Ishikawa (cell line): ENCODE measurements around the gene ZNF469.

ENCODE experiments used
- CEBPB ChIP-seq: IDR thresholded peaks from 2 replicates; pipeline ENCODE4 v1.6.1; 2012
- CREB1 ChIP-seq: IDR thresholded peaks from 2 replicates; pipeline ENCODE4 v1.6.1; 2012; ENCODE audit warnings: low read depth
- EGR1 ChIP-seq: IDR thresholded peaks from 2 replicates; pipeline ENCODE4 v1.6.1; 2012
- EP300 ChIP-seq: IDR thresholded peaks from 2 replicates; pipeline ENCODE4 v1.6.1; 2012; ENCODE audit warnings: borderline replicate concordance
- FOXM1 ChIP-seq: IDR thresholded peaks from 2 replicates; pipeline ENCODE4 v1.6.1; 2012; ENCODE audit warnings: low read depth, borderline replicate concordance
- NFIC ChIP-seq: IDR thresholded peaks from 2 replicates; pipeline ENCODE4 v1.6.1; 2012
- RAD21 ChIP-seq: IDR thresholded peaks from 2 replicates; pipeline ENCODE4 v1.6.1; 2012; ENCODE audit warnings: low read depth
- TAF1 ChIP-seq: IDR thresholded peaks from 2 replicates; pipeline ENCODE4 v1.6.1; 2012; ENCODE audit warnings: low read depth, mild to moderate bottlenecking
- TCF12 ChIP-seq: IDR thresholded peaks from 2 replicates; pipeline ENCODE4 v1.6.1; 2012; ENCODE audit warnings: low read depth
- TEAD4 ChIP-seq: IDR thresholded peaks from 2 replicates; pipeline ENCODE4 v1.6.1; 2012
- YY1 ChIP-seq: IDR thresholded peaks from 2 replicates; pipeline ENCODE4 v1.6.1; 2012; ENCODE audit warnings: low read depth
- ZBTB7A ChIP-seq: IDR thresholded peaks from 2 replicates; pipeline ENCODE4 v1.6.1; 2012; ENCODE audit warnings: low read depth
- TF ChIP-seq, protein P1 (sequence below): IDR thresholded peaks from 2 replicates; pipeline ENCODE4 v1.6.1; 2012
- TF ChIP-seq, protein P2 (sequence below): IDR thresholded peaks from 2 replicates; pipeline ENCODE4 v1.6.1; 2012; ENCODE audit warnings: low read depth, mild to moderate bottlenecking
- TF ChIP-seq, protein P3 (sequence below): IDR thresholded peaks from 2 replicates; pipeline ENCODE4 v1.6.1; 2012

The ZNF469 gene

DNA sequence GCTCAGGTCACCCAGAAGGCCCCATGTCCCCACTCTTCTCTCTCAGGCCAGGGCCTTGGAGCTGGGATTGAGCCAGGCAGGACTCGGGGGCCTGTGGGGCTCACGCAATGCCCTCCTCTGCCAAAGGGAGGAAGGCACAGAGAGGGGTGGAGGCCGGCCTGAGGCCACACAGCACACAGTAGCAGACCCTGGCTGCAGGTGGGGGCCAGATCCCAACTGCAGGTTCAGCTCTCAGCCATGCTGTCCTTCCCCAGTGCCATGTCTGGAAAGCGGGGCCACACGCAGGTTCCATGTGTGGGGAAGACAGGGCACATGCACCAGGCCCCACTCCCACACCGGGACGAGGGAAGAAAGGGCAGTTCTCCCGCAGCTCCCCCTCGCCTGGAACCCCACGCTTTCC lies 37.0 kb downstream of the ZNF469 start:
- TF ChIP-seq RAD21 (no peak), YY1 (no peak), FOXM1 (no peak), EP300 (no peak), ZBTB7A (no peak), TEAD4 (no peak), TCF12 (no peak), CREB1 (no peak)
- TF ChIP-seq, protein P1, sequence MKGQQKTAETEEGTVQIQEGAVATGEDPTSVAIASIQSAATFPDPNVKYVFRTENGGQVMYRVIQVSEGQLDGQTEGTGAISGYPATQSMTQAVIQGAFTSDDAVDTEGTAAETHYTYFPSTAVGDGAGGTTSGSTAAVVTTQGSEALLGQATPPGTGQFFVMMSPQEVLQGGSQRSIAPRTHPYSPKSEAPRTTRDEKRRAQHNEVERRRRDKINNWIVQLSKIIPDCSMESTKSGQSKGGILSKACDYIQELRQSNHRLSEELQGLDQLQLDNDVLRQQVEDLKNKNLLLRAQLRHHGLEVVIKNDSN = no peak
- TF ChIP-seq, protein P2, sequence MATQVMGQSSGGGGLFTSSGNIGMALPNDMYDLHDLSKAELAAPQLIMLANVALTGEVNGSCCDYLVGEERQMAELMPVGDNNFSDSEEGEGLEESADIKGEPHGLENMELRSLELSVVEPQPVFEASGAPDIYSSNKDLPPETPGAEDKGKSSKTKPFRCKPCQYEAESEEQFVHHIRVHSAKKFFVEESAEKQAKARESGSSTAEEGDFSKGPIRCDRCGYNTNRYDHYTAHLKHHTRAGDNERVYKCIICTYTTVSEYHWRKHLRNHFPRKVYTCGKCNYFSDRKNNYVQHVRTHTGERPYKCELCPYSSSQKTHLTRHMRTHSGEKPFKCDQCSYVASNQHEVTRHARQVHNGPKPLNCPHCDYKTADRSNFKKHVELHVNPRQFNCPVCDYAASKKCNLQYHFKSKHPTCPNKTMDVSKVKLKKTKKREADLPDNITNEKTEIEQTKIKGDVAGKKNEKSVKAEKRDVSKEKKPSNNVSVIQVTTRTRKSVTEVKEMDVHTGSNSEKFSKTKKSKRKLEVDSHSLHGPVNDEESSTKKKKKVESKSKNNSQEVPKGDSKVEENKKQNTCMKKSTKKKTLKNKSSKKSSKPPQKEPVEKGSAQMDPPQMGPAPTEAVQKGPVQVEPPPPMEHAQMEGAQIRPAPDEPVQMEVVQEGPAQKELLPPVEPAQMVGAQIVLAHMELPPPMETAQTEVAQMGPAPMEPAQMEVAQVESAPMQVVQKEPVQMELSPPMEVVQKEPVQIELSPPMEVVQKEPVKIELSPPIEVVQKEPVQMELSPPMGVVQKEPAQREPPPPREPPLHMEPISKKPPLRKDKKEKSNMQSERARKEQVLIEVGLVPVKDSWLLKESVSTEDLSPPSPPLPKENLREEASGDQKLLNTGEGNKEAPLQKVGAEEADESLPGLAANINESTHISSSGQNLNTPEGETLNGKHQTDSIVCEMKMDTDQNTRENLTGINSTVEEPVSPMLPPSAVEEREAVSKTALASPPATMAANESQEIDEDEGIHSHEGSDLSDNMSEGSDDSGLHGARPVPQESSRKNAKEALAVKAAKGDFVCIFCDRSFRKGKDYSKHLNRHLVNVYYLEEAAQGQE = no peak
- TF ChIP-seq, protein P3, sequence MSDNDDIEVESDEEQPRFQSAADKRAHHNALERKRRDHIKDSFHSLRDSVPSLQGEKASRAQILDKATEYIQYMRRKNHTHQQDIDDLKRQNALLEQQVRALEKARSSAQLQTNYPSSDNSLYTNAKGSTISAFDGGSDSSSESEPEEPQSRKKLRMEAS = no peak

DNA sequence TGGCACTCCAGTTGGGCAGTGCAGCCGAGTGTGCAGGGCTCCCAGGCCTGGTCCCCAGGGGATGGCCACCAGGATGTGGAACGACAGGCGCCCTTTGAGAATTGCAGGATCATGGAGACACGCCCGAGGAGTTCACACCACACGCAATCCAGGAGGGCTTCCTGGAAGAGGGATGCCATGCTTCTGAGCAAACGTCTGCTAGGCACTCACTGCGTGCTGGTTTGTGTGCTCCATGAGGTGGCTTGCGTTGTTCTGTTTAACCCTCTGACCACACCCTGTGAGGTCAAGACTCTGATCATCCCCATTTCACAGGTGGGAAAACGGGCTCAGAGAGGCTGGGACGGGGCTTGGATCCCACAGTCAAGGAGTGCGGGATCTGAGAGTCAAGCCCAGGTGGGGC lies 37.7 kb downstream of the ZNF469 start:
- no peak for TF ChIP-seq CEBPB
- TF ChIP-seq, protein P3 = no peak
- TF ChIP-seq EGR1 = no peak
- TF ChIP-seq CREB1 = no peak
- no peak for TF ChIP-seq ZBTB7A
- TF ChIP-seq EP300 = no peak
- TF ChIP-seq, protein P2 = no peak

DNA sequence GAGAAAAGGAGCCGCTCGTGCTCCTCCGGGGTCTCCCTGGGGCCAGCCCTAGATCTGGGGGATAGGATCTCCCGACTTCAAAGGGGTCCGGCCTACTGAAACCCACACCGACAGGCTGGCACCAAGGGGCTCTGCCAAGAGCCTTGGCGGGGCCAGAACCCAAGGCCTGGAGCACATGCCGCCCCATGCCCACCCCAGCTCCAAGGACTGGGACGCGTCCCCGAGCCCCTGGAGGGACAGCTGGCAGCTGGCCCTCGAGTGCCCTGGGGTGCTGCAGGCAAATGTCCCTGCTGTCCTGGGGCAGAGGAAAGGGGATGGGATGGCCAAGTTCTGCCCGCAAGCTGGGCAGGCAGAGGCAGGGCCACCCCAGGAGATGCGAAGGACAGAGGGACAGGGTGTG lies 38.5 kb downstream of the ZNF469 start:
- TF ChIP-seq FOXM1 (no peak), EGR1 (no peak), CREB1 (no peak), TEAD4 (no peak), TAF1 (no peak)
- TF ChIP-seq, protein P3 = no peak

DNA sequence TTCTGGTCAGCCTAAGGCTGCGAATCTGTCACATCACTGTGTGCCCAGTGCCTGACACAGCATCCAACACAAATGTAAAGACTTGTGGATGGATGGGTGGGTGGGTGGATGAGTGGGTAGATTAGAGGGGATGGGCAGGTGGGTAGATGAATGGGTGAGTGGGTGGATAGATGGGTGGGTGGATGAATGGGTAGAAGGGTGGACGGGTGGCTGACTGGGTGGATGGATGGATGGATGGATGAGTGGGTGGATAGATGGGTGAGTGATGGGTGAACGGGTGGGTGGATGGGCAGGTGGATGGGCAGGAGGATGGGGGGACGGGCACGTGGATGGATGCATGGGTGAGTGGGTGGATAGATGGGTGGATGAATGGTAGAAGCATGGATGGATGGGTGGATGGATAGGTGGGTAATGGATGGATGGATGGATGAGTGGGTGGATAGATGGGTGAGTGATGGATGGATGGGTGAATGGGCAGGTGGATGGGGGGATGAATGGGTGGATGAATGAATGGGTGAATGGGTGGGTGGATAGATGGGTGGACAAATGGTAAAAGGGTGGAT lies 39.2 kb downstream of the ZNF469 start:
- TF ChIP-seq NFIC = no peak
- TF ChIP-seq FOXM1 = no peak
- TF ChIP-seq, protein P1 = no peak
- TF ChIP-seq TCF12 = no peak
- TF ChIP-seq, protein P2 = no peak
- TF ChIP-seq EP300 = no peak
- no peak for TF ChIP-seq CREB1
- TF ChIP-seq EGR1 = no peak
- TF ChIP-seq TEAD4 = no peak
- TF ChIP-seq, protein P3 = no peak
- no peak for TF ChIP-seq TAF1
- TF ChIP-seq CEBPB = no peak
- no peak for TF ChIP-seq ZBTB7A
- TF ChIP-seq YY1 = no peak
- TF ChIP-seq RAD21 = no peak
